MCF 10A (cell line): Measurements from ENCODE around the gene PARP6. TPM values are rescaled to one million over a fixed set of nuclear protein-coding genes. Genes with fewer than 3 reads are reported as not detected.
A peak's percentile ranks its signal among the peaks of the same experiment; 100 is the strongest.

Source experiments
- Bru-seq: library from RNA; stranded (reverse); fragments of 400-500 nt; gene quantifications from one replicate; lab custom pipeline; 2021; lab: Mats Ljungman, UMichigan
- BruChase-seq, 2 experiments: library from RNA; stranded (reverse); fragments of 400-500 nt; gene quantifications; one replicate each; lab custom pipeline; 2021; lab: Mats Ljungman, UMichigan
- BruUV-seq: library from RNA; stranded (reverse); fragments of 400-500 nt; replicated peaks from 2 replicates; lab custom pipeline; 2021; lab: Mats Ljungman, UMichigan
- CTCF ChIA-PET: fragments of 300-600 bp; sonication (Branson Sonifier 250); formaldehyde crosslinking; extraction: SDS; loops from one replicate; lab custom pipeline; 2021; ENCODE audit warnings: antibody characterized with exemption, inconsistent platforms; lab: Yijun Ruan, JAX
- POLR2A ChIA-PET: fragments of 300-600, 350-650 bp; sonication (Branson Sonifier 250); formaldehyde crosslinking; extraction: SDS; loops from one replicate; lab custom pipeline; 2020; ENCODE audit warnings: antibody characterized with exemption, inconsistent platforms; lab: Yijun Ruan, JAX
- DNase-seq: peaks from one replicate; pipeline ENCODE4 v3.0.0-alpha.2; 2018; ENCODE audit not compliant: unreplicated experiment
- H3K27ac Mint-ChIP-seq: one replicate; pipeline ENCODE4 v1.8.0; 2022; ENCODE audit warnings: mild to moderate bottlenecking, low read depth, mixed read lengths; ENCODE audit not compliant: unreplicated experiment
- H3K27me3 Mint-ChIP-seq: one replicate; pipeline ENCODE4 v1.8.0; 2022; ENCODE audit warnings: mixed read lengths; ENCODE audit not compliant: insufficient read depth, unreplicated experiment
- H3K36me3 Mint-ChIP-seq: one replicate; pipeline ENCODE4 v1.8.0; 2022; ENCODE audit warnings: mild to moderate bottlenecking, moderate library complexity, mixed read lengths; ENCODE audit not compliant: insufficient read depth, unreplicated experiment
- H3K4me1 Mint-ChIP-seq: one replicate; pipeline ENCODE4 v1.8.0; 2022; ENCODE audit warnings: mixed read lengths; ENCODE audit not compliant: insufficient read depth, unreplicated experiment
- H3K4me3 Mint-ChIP-seq: one replicate; pipeline ENCODE4 v1.8.0; 2022; ENCODE audit warnings: mild to moderate bottlenecking, moderate library complexity, mixed read lengths; ENCODE audit not compliant: unreplicated experiment
- H3K9me3 Mint-ChIP-seq: one replicate; pipeline ENCODE4 v1.8.0; 2022; ENCODE audit warnings: mixed read lengths; ENCODE audit not compliant: unreplicated experiment
- CTCF ChIP-seq: fragments of 200-600 bp; IDR thresholded peaks from one replicate; pipeline ENCODE4 v1.8.0; 2022; ENCODE audit warnings: antibody characterized with exemption, mild to moderate bottlenecking; ENCODE audit not compliant: unreplicated experiment
- intact Hi-C: fragments of 100-400 bp; cut with micrococcal nuclease; formaldehyde crosslinking; loops from 2 replicates; pipeline ENCODE4 v1.14.1; 2022
- long read RNA-seq: library from polyadenylated mRNA; stranded (forward); transcript quantifications from one replicate; pipeline ENCODE4 v2.0.0, GENCODE V29; 2022
- total RNA-seq: library from RNA; stranded (reverse); gene quantifications from 2 replicates; pipeline ENCODE4 v1.2.3, GENCODE V29; 2022

PARP6 gene
- total RNA-seq: 117 TPM in 2 replicates
- Bru-seq, nascent RNA: percentile 86 among the genes with signal in this experiment
- percentile 85 among the genes with signal in this experiment for BruChase-seq, experiment 1, labeled RNA remaining after a 6-hour chase
- percentile 89 among the genes with signal in this experiment for BruChase-seq, experiment 2, labeled RNA remaining after a 2-hour chase
- long read RNA-seq, partial matches to known transcripts: 19 of 119 reads
- long read RNA-seq, other reads (novel, unspliced or antisense): 94 of 119 reads

GRCh38 chr15:72272213-72272996, at the start of gene PARP6:
TSS of gene PARP6 (minus strand) at chr15:72272554. CDS start at chr15:72267477, 5,077 bp downstream.
- Mint-ChIP-seq H3K36me3 (peaks cover 30% of the 10 kb centered on the region), H3K4me3 (peak within 1 kb of the TSS; percentile 80), H3K9me3 (no peaks in the 10 kb centered on the region), H3K4me1 (peaks cover 20% of the 10 kb centered on the region), H3K27me3 (no peaks in the 10 kb centered on the region), H3K27ac (peak within 1 kb of the TSS; percentile 86)
- ChIA-PET CTCF (interaction anchor here (0.6 to 2.9 kb wide), 8 partner anchors 8 to 121 kb away, joined by 3 to 24 read pairs (median 4); no protein-coding TSS in a partner anchor), POLR2A (interaction anchor here (0.7 to 3.3 kb wide), 16 partner anchors 9 to 72 kb away, joined by 3 to 27 read pairs (median 6); partner anchors contain the start of gene PKM)
- TF ChIP-seq CTCF: peak; percentile 53
- peak; percentile 96 for DNase-seq
- no TSS peak for BruUV-seq
- intact Hi-C loops: loop anchor here (1.0 to 2.0 kb wide), 4 partner anchors 42 to 74 kb away; no protein-coding TSS in a partner anchor

GRCh38 chr15:72319985-72320671, 47.8 kb upstream of the PARP6 start, which contains the start of gene CELF6:
TSS of gene CELF6 (minus strand) at chr15:72320157. CDS start at chr15:72319874, 283 bp downstream.
- peak; percentile 56 for DNase-seq
- no TSS peak for BruUV-seq
- Mint-ChIP-seq H3K9me3 (peaks cover 13% of the 10 kb centered on the region), H3K4me1 (peaks cover 16% of the 10 kb centered on the region), H3K27ac (no peak within 1 kb of the TSS), H3K27me3 (peaks cover 23% of the 10 kb centered on the region), H3K36me3 (no peaks in the 10 kb centered on the region), H3K4me3 (peak within 1 kb of the TSS; percentile 63)
- intact Hi-C loops: no loop called here
- no peak for TF ChIP-seq CTCF
- ChIA-PET CTCF (interaction anchor here (1.5 kb wide), 1 partner anchor 8 kb away, joined by 5 read pairs; no protein-coding TSS in a partner anchor), POLR2A (interaction anchor here (0.6 kb wide), 1 partner anchor 55 kb away, joined by 4 read pairs; no protein-coding TSS in a partner anchor)

- no TSS peak for BruUV-seq
- TF ChIP-seq CTCF: no peak
- peaks cover 16% of the 10 kb centered on the region for H3K4me1 Mint-ChIP-seq
- H3K36me3 Mint-ChIP-seq: no peaks in the 10 kb centered on the region
- H3K9me3 Mint-ChIP-seq: peaks cover 8% of the 10 kb centered on the region
- ChIA-PET CTCF (no interaction called here), POLR2A (interaction anchor here (0.6 kb wide), 1 partner anchor 56 kb away, joined by 4 read pairs; no protein-coding TSS in a partner anchor)
- DNase-seq: peak; percentile 37
- H3K27ac Mint-ChIP-seq: no peak overlapping the region
- intact Hi-C loops: no loop called here
- peak overlapping the region; percentile 63 for H3K4me3 Mint-ChIP-seq
- H3K27me3 Mint-ChIP-seq: peaks cover 23% of the 10 kb centered on the region
Observed at GRCh38 chr15:72319360-72319984, 47.1 kb upstream of the PARP6 start.
